DND-41 (cell line): Measurements from ENCODE around the gene SLC2A11.

Source experiments
- ATAC-seq: fragments of 200-7000 bp; cut with Tn5 transposase; 3 replicates; pipeline ENCODE4 v1.9.1; 2021; ENCODE audit warnings: low read depth; ENCODE audit not compliant: insufficient read depth
- DNase-seq: peaks from one replicate; pipeline ENCODE4 v3.0.0-alpha.2; 2020
- H2AFZ ChIP-seq: 2 replicates; pipeline ENCODE4 v1.6.0; 2012; ENCODE audit warnings: low read depth, low read length
- H3K27ac ChIP-seq: 2 replicates; pipeline ENCODE4 v1.5.1; 2012; ENCODE audit warnings: low read length, inconsistent platforms
- H3K27me3 ChIP-seq: fragments of 200-600 bp; sonication (generic); 2 replicates; pipeline ENCODE4 v1.6.0; 2012; ENCODE audit warnings: low read length, mild to moderate bottlenecking, inconsistent platforms; ENCODE audit not compliant: insufficient read depth, poor library complexity
- H3K36me3 ChIP-seq: 2 replicates; pipeline ENCODE4 v1.5.1; 2012; ENCODE audit warnings: low read length, inconsistent platforms; ENCODE audit not compliant: insufficient read depth
- H3K4me1 ChIP-seq: 2 replicates; pipeline ENCODE4 v1.5.1; 2012; ENCODE audit warnings: mild to moderate bottlenecking, low read length; ENCODE audit not compliant: insufficient read depth
- H3K4me2 ChIP-seq: 2 replicates; pipeline ENCODE4 v1.6.0; 2012; ENCODE audit warnings: mild to moderate bottlenecking, moderate library complexity, low read length, inconsistent platforms; ENCODE audit not compliant: insufficient read depth
- H3K4me3 ChIP-seq, 2 experiments: fragments of 200-600 bp in 1 of 2; shearing (Covaris generic) in 1 of 2; 2 replicates each; pipeline ENCODE4 v1.5.1; 2012 to 2016; ENCODE audit warnings: inconsistent platforms in 2 of 2, low read length in 2 of 2, mild to moderate bottlenecking in 2 of 2, low read depth in 1 of 2, moderate library complexity in 1 of 2
- H3K79me2 ChIP-seq: 2 replicates; pipeline ENCODE4 v1.6.0; 2012; ENCODE audit warnings: low read length, inconsistent platforms; ENCODE audit not compliant: insufficient read depth
- H3K9ac ChIP-seq: 2 replicates; pipeline ENCODE4 v1.6.0; 2012; ENCODE audit warnings: low read depth, mild to moderate bottlenecking, inconsistent platforms, low read length, moderate library complexity
- H3K9me3 ChIP-seq: 2 replicates; pipeline ENCODE4 v1.5.1; 2012; ENCODE audit warnings: low read length, moderate library complexity, mild to moderate bottlenecking, inconsistent platforms; ENCODE audit not compliant: insufficient read depth, severe bottlenecking
- H4K20me1 ChIP-seq: 2 replicates; pipeline ENCODE4 v1.6.0; 2012; ENCODE audit warnings: low read length; ENCODE audit not compliant: insufficient read depth
- EZH2 ChIP-seq: IDR thresholded peaks from 3 replicates; pipeline ENCODE4 v1.6.1; 2012; ENCODE audit warnings: borderline replicate concordance, low read depth, mild to moderate bottlenecking, moderate library complexity, low read length, inconsistent platforms; ENCODE audit not compliant: severe bottlenecking
- TF ChIP-seq, protein P1 (sequence below): IDR thresholded peaks from 2 replicates; pipeline ENCODE4 v1.5.1; 2012; ENCODE audit warnings: borderline replicate concordance, low read length, moderate library complexity, mild to moderate bottlenecking; ENCODE audit not compliant: poor library complexity, severe bottlenecking; ENCODE audit errors: extremely low read depth

Gene SLC2A11

DNA sequence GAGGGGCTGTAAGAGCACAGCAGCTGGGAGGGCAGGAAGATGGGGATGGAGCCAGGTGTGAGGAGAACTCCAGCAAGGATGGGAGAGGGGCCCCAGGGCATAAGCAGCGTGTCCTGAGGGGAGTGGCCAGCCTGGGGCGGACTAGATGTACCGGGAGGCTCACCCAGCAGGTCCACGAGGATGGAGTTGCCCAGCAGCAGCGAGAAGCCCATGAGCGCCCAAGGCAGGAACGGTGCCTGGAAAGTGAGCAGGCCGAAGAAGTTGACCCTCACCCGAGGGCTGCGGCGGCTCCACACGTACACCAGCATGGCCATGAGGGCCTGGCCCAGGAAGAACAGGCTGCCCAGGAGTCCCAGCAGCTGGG, 20.2 kb upstream of the SLC2A11 start:
- no peak overlapping the region for H3K9ac ChIP-seq
- no peaks in the 10 kb centered on the region for H3K27me3 ChIP-seq
- H3K79me2 ChIP-seq: 0 out of 2 replicates have a peak, but pooled peaks cover 2% of the 10 kb centered on the region
- DNase-seq: no peak
- peaks cover 21% of the 10 kb centered on the region for H4K20me1 ChIP-seq
- H3K4me1 ChIP-seq: peaks cover 20% of the 10 kb centered on the region
- H2AFZ ChIP-seq: no peak overlapping the region
- no peak overlapping the region; the same call in 1 of the 2 replicates for H3K27ac ChIP-seq
- H3K4me3 ChIP-seq: no peak overlapping the region
- H3K9me3 ChIP-seq: no peaks in the 10 kb centered on the region
- no peak for TF ChIP-seq EZH2
- TF ChIP-seq, protein P1, sequence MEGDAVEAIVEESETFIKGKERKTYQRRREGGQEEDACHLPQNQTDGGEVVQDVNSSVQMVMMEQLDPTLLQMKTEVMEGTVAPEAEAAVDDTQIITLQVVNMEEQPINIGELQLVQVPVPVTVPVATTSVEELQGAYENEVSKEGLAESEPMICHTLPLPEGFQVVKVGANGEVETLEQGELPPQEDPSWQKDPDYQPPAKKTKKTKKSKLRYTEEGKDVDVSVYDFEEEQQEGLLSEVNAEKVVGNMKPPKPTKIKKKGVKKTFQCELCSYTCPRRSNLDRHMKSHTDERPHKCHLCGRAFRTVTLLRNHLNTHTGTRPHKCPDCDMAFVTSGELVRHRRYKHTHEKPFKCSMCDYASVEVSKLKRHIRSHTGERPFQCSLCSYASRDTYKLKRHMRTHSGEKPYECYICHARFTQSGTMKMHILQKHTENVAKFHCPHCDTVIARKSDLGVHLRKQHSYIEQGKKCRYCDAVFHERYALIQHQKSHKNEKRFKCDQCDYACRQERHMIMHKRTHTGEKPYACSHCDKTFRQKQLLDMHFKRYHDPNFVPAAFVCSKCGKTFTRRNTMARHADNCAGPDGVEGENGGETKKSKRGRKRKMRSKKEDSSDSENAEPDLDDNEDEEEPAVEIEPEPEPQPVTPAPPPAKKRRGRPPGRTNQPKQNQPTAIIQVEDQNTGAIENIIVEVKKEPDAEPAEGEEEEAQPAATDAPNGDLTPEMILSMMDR: no peak
- H3K4me2 ChIP-seq: peak overlapping the region; percentile 79; the same call in 1 of the 2 replicates
- no peak for ATAC-seq
- H3K36me3 ChIP-seq: peaks cover 49% of the 10 kb centered on the region

DNA sequence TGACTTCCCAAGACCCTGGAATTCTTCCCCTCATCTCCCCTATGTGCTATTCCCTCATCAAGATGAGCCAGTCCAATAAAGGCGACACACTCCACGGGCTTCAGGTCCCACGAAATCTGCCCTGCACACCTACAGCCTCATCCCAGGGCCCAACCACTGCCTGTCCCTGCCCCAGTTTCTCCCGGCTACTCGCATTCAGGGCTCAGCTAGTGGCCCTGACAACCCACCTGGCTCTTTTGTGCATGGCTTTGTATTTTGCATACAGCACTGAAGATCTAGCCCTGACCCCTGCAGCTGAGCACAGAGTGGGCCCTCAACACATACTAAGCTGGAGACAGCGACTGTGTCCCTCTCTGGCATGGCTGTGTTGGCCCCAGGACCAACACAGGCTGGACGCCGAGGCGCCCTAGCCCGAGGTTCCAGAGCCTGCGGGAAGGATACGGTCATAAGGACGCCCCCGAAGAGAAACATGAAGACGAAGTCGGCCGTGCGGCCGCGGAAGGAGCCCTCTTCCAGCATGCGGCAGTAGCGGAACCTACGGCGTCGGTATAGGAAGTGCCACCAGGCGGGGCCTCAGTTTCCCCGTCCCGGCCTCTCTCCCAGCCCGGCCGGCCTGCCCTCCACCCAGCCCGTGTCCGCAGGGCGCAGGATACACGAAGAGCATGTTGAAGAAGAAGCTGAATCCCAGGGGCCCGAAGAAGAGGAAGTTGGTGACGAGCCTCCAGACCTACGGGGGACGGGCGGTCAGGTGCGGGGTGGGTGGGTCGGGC, 19.6 kb upstream of the SLC2A11 start:
- Histone ChIP-seq H3K36me3 (peaks cover 43% of the 10 kb centered on the region), H3K9me3 (no peaks in the 10 kb centered on the region), H3K9ac (peak overlapping the region; percentile 34; the same call in 1 of the 2 replicates), H3K4me3 (peak overlapping the region in 1 of 2 experiments; percentile 63; a peak in 2 of 4 replicates), H2AFZ (no peak overlapping the region), H3K27ac (no peak overlapping the region), H4K20me1 (peaks cover 15% of the 10 kb centered on the region), H3K27me3 (no peaks in the 10 kb centered on the region), H3K4me1 (peaks cover 20% of the 10 kb centered on the region), H3K4me2 (peak overlapping the region; percentile 79), H3K79me2 (no peaks in the 10 kb centered on the region)
- DNase-seq (no peak), ATAC-seq (no peak)
- TF ChIP-seq, protein P1: no peak
- no peak for TF ChIP-seq EZH2

DNA sequence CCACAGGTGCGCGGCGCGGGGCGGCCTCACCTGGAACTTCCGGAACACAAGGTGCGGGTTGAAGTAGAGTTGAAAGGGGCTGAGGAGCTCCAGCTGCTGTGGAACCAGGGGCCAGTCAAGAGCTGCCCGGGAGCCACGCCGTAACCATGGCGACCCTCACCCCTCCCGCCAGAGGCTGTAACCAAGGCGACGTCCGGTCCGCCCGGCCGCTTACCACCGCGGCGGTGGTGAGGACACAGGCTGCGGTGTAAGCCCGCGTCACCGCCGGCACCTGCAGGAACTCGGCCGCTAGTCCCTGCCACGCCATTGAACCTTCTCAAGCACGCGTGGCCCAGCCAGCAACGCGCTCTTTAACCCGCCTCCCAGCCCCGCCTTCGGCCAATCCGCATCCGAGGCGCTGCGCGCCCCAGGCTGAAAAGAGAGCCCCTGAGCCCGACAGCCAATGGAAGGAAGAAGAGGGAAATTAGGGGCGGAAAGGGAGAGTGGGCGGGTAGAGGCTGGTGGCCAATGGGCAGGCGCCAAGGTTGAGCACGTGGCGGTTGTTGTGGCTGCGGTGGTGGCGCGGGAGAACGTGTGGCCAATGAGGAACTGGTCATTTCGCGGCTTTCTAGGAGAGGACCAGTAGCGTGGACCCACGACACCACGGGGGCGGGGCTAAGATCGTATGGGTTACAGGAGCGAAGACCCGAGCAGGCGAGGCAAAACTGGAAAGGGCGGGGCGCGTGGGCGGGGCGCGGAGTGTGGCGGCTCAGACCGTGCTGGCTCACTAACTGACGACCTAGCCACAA, 18.8 kb upstream of the SLC2A11 start, which contains the start of gene DERL3:
TSS of gene DERL3 (minus strand) at position 326 of the 788 bp plus-strand sequence. CDS start at position 307, 19 bp downstream.
- peaks cover 35% of the 10 kb centered on the region for H3K36me3 ChIP-seq
- DNase-seq (peak; percentile 96), ATAC-seq (peak; percentile 92)
- H3K4me1 ChIP-seq: peaks cover 20% of the 10 kb centered on the region
- TF ChIP-seq, protein P1: no peak
- TF ChIP-seq EZH2: no peak
- no peaks in the 10 kb centered on the region for H3K27me3 ChIP-seq
- peak within 1 kb of the TSS; percentile 46 for H3K9ac ChIP-seq
- H3K79me2 ChIP-seq: no peaks in the 10 kb centered on the region
- H3K9me3 ChIP-seq: no peaks in the 10 kb centered on the region
- H2AFZ ChIP-seq: peak within 1 kb of the TSS; percentile 61
- 0 out of 2 replicates have a peak, but pooled peaks cover 10% of the 10 kb centered on the region for H4K20me1 ChIP-seq
- H3K27ac ChIP-seq: peak within 1 kb of the TSS; percentile 65; the same call in 1 of the 2 replicates
- peak within 1 kb of the TSS in 1 of 2 experiments; percentile 63; a peak in 2 of 4 replicates for H3K4me3 ChIP-seq
- H3K4me2 ChIP-seq: peak within 1 kb of the TSS; percentile 79
